H9 (cell line): ENCODE results near the gene PCARE. TPM values are rescaled to one million over a fixed set of nuclear protein-coding genes. Genes with fewer than 3 reads are reported as not detected.

ENCODE experiments used
- DNase-seq: peaks from one replicate; pipeline ENCODE4 v3.0.0-alpha.2; 2017
- H2AFZ ChIP-seq: one replicate; pipeline ENCODE4 v1.6.1; 2013; ENCODE audit warnings: mild to moderate bottlenecking, low read length, control low read depth, moderate library complexity
- H2AK5ac ChIP-seq: 2 replicates; pipeline ENCODE4 v1.6.1; 2013; ENCODE audit warnings: low read length, control low read depth, mixed read lengths; ENCODE audit not compliant: insufficient read length
- H2BK120ac ChIP-seq: one replicate; pipeline ENCODE4 v1.6.1; 2013; ENCODE audit warnings: low read depth, mild to moderate bottlenecking, low read length, control low read depth, inconsistent platforms; ENCODE audit not compliant: poor library complexity, severe bottlenecking
- H2BK12ac ChIP-seq: 2 replicates; pipeline ENCODE4 v1.6.1; 2013; ENCODE audit warnings: low read length, control low read depth, mixed read lengths, low read depth; ENCODE audit not compliant: insufficient read length
- H2BK15ac ChIP-seq: 2 replicates; pipeline ENCODE4 v1.6.1; 2013; ENCODE audit warnings: low read depth, low read length, control low read depth
- H2BK20ac ChIP-seq: one replicate; pipeline ENCODE4 v1.6.1; 2013; ENCODE audit warnings: low read depth, mild to moderate bottlenecking, low read length, control low read depth, inconsistent platforms; ENCODE audit not compliant: poor library complexity, severe bottlenecking
- H2BK5ac ChIP-seq: 2 replicates; pipeline ENCODE4 v1.6.1; 2013; ENCODE audit warnings: low read length, control low read depth, mixed read lengths; ENCODE audit not compliant: insufficient read length
- H3K14ac ChIP-seq: 2 replicates; pipeline ENCODE4 v1.6.1; 2013; ENCODE audit warnings: low read length, control low read depth; ENCODE audit not compliant: insufficient read depth
- H3K18ac ChIP-seq: 2 replicates; pipeline ENCODE4 v1.6.1; 2013; ENCODE audit warnings: low read depth, mild to moderate bottlenecking, mixed read lengths, low read length, control low read depth; ENCODE audit not compliant: insufficient read length
- H3K23ac ChIP-seq: 2 replicates; pipeline ENCODE4 v1.6.1; 2013; ENCODE audit warnings: low read length, control low read depth, mixed read lengths, low read depth; ENCODE audit not compliant: insufficient read length
- H3K23me2 ChIP-seq: 2 replicates; pipeline ENCODE4 v1.6.1; 2013; ENCODE audit warnings: low read depth, mild to moderate bottlenecking, mixed read lengths, low read length, control low read depth; ENCODE audit not compliant: insufficient read length, poor library complexity, severe bottlenecking
- H3K27ac ChIP-seq: 2 replicates; pipeline ENCODE4 v1.5.1; 2013; ENCODE audit warnings: low read length, control low read depth, mixed read lengths, low read depth; ENCODE audit not compliant: insufficient read length
- H3K27me3 ChIP-seq: 2 replicates; pipeline ENCODE4 v1.6.1; 2013; ENCODE audit warnings: low read length, control low read depth, inconsistent platforms; ENCODE audit not compliant: insufficient read depth
- H3K4ac ChIP-seq: 2 replicates; pipeline ENCODE4 v1.6.1; 2013; ENCODE audit warnings: low read depth, mild to moderate bottlenecking, control low read depth, inconsistent platforms, low read length, moderate library complexity
- H3K4me1 ChIP-seq: 2 replicates; pipeline ENCODE4 v1.6.1; 2013; ENCODE audit warnings: low read length, control low read depth, inconsistent platforms; ENCODE audit not compliant: insufficient read depth
- H3K4me2 ChIP-seq: 2 replicates; pipeline ENCODE4 v1.6.1; 2013; ENCODE audit warnings: low read length, control low read depth, mixed read lengths; ENCODE audit not compliant: insufficient read length, insufficient read depth
- H3K56ac ChIP-seq: 2 replicates; pipeline ENCODE4 v1.6.1; 2013; ENCODE audit warnings: low read depth, mild to moderate bottlenecking, mixed read lengths, low read length, control low read depth; ENCODE audit not compliant: insufficient read length
- H3K79me1 ChIP-seq: 2 replicates; pipeline ENCODE4 v1.6.1; 2013; ENCODE audit warnings: low read depth, mild to moderate bottlenecking, moderate library complexity, low read length, control low read depth, inconsistent platforms; ENCODE audit not compliant: insufficient read depth, poor library complexity, severe bottlenecking
- H3K79me2 ChIP-seq: 2 replicates; pipeline ENCODE4 v1.6.1; 2013; ENCODE audit warnings: low read length, control low read depth, inconsistent platforms; ENCODE audit not compliant: insufficient read depth
- H3K9ac ChIP-seq: 2 replicates; pipeline ENCODE4 v1.6.1; 2013; ENCODE audit warnings: low read length, control low read depth, mixed read lengths; ENCODE audit not compliant: insufficient read length; ENCODE audit errors: extremely low read depth
- H3K9me3 ChIP-seq: one replicate; pipeline ENCODE4 v1.6.1; 2013; ENCODE audit warnings: low read depth, low read length, inconsistent platforms; ENCODE audit not compliant: control insufficient read depth
- H3T11ph ChIP-seq: one replicate; pipeline ENCODE4 v1.6.1; 2013; ENCODE audit warnings: mild to moderate bottlenecking, low read length, control low read depth, inconsistent platforms
- H4K20me1 ChIP-seq: one replicate; pipeline ENCODE4 v1.6.1; 2013; ENCODE audit not compliant: control insufficient read depth, insufficient read length, insufficient read depth
- H4K5ac ChIP-seq: 2 replicates; pipeline ENCODE4 v1.6.1; 2013; ENCODE audit warnings: low read depth, mild to moderate bottlenecking, mixed read lengths, low read length, control low read depth; ENCODE audit not compliant: insufficient read length
- H4K8ac ChIP-seq: replicated peaks from 2 replicates; pipeline ENCODE4 v1.6.1; 2013; ENCODE audit warnings: low read length, control low read depth, mixed read lengths, low read depth; ENCODE audit not compliant: insufficient read length
- H4K91ac ChIP-seq: 2 replicates; pipeline ENCODE4 v1.6.1; 2013; ENCODE audit warnings: low read depth, mild to moderate bottlenecking, moderate library complexity, mixed read lengths, low read length, control low read depth; ENCODE audit not compliant: insufficient read length
- H3K27ac Mint-ChIP-seq, 3 experiments: 2 replicates in 2 of 3; 3 replicates in 1 of 3; pipeline ENCODE4 v1.8.0; 2020 to 2021; ENCODE audit warnings: mixed read lengths in 3 of 3, mild to moderate bottlenecking in 1 of 3, moderate library complexity in 1 of 3
- H3K27me3 Mint-ChIP-seq: 2 replicates; pipeline ENCODE4 v1.8.0; 2021; ENCODE audit warnings: low read depth, mild to moderate bottlenecking, moderate library complexity, mixed read lengths
- H3K36me3 Mint-ChIP-seq, 3 experiments: 2 replicates in 2 of 3; 3 replicates in 1 of 3; pipeline ENCODE4 v1.8.0; 2020 to 2021; ENCODE audit warnings: low read depth in 3 of 3, mixed read lengths in 3 of 3; ENCODE audit not compliant: insufficient read depth in 1 of 3
- H3K4me1 Mint-ChIP-seq, 2 experiments: 2 replicates each; pipeline ENCODE4 v1.8.0; 2020; ENCODE audit warnings: mixed read lengths in 2 of 2
- H3K4me3 Mint-ChIP-seq, 2 experiments: 2 replicates in 1 of 2; 3 replicates in 1 of 2; pipeline ENCODE4 v1.8.0; 2020 to 2021; ENCODE audit warnings: mild to moderate bottlenecking in 2 of 2, mixed read lengths in 2 of 2, moderate library complexity in 1 of 2
- H3K9me3 Mint-ChIP-seq, 2 experiments: 2 replicates in 1 of 2; 3 replicates in 1 of 2; pipeline ENCODE4 v1.8.0; 2020; ENCODE audit warnings: mild to moderate bottlenecking in 2 of 2, mixed read lengths in 2 of 2, moderate library complexity in 1 of 2
- CTCF ChIP-seq: fragments of 200-600 bp; sonication (generic); conservative IDR thresholded peaks from 3 replicates; pipeline ENCODE4 v1.8.0; 2021; ENCODE audit warnings: antibody characterized with exemption, mild to moderate bottlenecking
- WGBS: extraction: QIAGEN DNeasy Blood & Tissue Kit; methylation state at CpG from one replicate; pipeline ENCODE4 v1.1.7; 2013; ENCODE audit warnings: missing lambda C conversion rate, low lambda C conversion rate, mixed read lengths; ENCODE audit not compliant: insufficient read length; ENCODE audit errors: extremely low coverage; 5-methylcytosine and 5-hydroxymethylcytosine counted together
- total RNA-seq: library from RNA; stranded (reverse); gene quantifications from 2 replicates; pipeline ENCODE4 v1.2.1, GENCODE V29; 2021

The PCARE gene
- total RNA-seq, 1 experiment from 2014 or later: not detected

GRCh38 chr2:29014811-29015421 lies 59.4 kb downstream of the PCARE start:
- H3K36me3 Mint-ChIP-seq: no peaks in the 10 kb centered on the region
- H3K27ac ChIP-seq: no peak overlapping the region
- H2BK120ac ChIP-seq: no peak overlapping the region
- peak; percentile 12; the same call in 2 of the 3 replicates for TF ChIP-seq CTCF
- no peak overlapping the region for H3K9ac ChIP-seq
- H4K8ac ChIP-seq: no peak overlapping the region
- no CpG with 5 or more reads among the region's 13 CpGs for WGBS
- H3K4ac ChIP-seq: no peak overlapping the region
- no peak overlapping the region for H3K4me2 ChIP-seq
- no peaks in the 10 kb centered on the region for H3K79me1 ChIP-seq
- no peak overlapping the region for H2BK5ac ChIP-seq
- no peak overlapping the region for H3K14ac ChIP-seq
- no peaks in the 10 kb centered on the region for H3K79me2 ChIP-seq
- no peak for DNase-seq
- no peaks in the 10 kb centered on the region for H3K23me2 ChIP-seq
- peak overlapping the region in 1 of 3 experiments; percentile 56; a peak in 1 of 7 replicates for H3K27ac Mint-ChIP-seq
- no peak overlapping the region for H3K4me3 Mint-ChIP-seq
- no peak overlapping the region for H2BK15ac ChIP-seq
- H3K9me3 Mint-ChIP-seq: 0 out of 5 replicates have a peak, but pooled peaks cover 0 to under 1% of the 10 kb centered on the region in 2 experiments
- no peaks in the 10 kb centered on the region for H4K20me1 ChIP-seq
- no peaks in the 10 kb centered on the region; the same call in 1 of the 2 replicates for H3K4me1 ChIP-seq
- peaks cover 2% of the 10 kb centered on the region for H3K27me3 Mint-ChIP-seq
- no peak overlapping the region for H3K18ac ChIP-seq
- no peak overlapping the region for H3K56ac ChIP-seq
- no peak overlapping the region for H4K91ac ChIP-seq
- H4K5ac ChIP-seq: no peak overlapping the region
- no peak overlapping the region for H2AFZ ChIP-seq
- no peak overlapping the region for H2BK12ac ChIP-seq
- H2AK5ac ChIP-seq: no peak overlapping the region
- peaks cover 23 to 24% of the 10 kb centered on the region in 2 experiments for H3K4me1 Mint-ChIP-seq
- no peaks in the 10 kb centered on the region for H3K9me3 ChIP-seq
- no peaks in the 10 kb centered on the region for H3K27me3 ChIP-seq
- no peak overlapping the region for H3K23ac ChIP-seq
- no peak overlapping the region for H3T11ph ChIP-seq
- no peak overlapping the region for H2BK20ac ChIP-seq
